Mesendoderm (in vitro differentiated cells): ENCODE results near the gene GPR21.

Experiments used
- DNase-seq: peaks from one replicate; pipeline ENCODE4 v3.0.0; 2013
- H2AK5ac ChIP-seq: 2 replicates; pipeline ENCODE4 v1.6.1; 2013; ENCODE audit warnings: low read length, inconsistent platforms
- H2BK120ac ChIP-seq: 2 replicates; pipeline ENCODE4 v1.6.1; 2013; ENCODE audit warnings: low read depth, mild to moderate bottlenecking, low read length, moderate library complexity, mixed read lengths
- H2BK15ac ChIP-seq: replicated peaks from 2 replicates; pipeline ENCODE4 v1.6.1; 2013; ENCODE audit warnings: low read depth, mild to moderate bottlenecking, moderate library complexity
- H2BK5ac ChIP-seq: 2 replicates; pipeline ENCODE4 v1.6.1; 2013; ENCODE audit warnings: low read length, inconsistent platforms
- H3K18ac ChIP-seq: 2 replicates; pipeline ENCODE4 v1.6.1; 2013; ENCODE audit warnings: mild to moderate bottlenecking, low read length, mixed read lengths
- H3K23ac ChIP-seq: one replicate; pipeline ENCODE4 v1.6.1; 2013; ENCODE audit warnings: low read length
- H3K27ac ChIP-seq: 2 replicates; pipeline ENCODE4 v1.5.1; 2013; ENCODE audit warnings: low read depth, mild to moderate bottlenecking, inconsistent platforms, low read length, moderate library complexity
- H3K27me3 ChIP-seq: 2 replicates; pipeline ENCODE4 v1.6.1; 2013; ENCODE audit warnings: low read length, control low read depth, mild to moderate bottlenecking, inconsistent platforms; ENCODE audit not compliant: insufficient read depth, poor library complexity
- H3K36me3 ChIP-seq: 2 replicates; pipeline ENCODE4 v1.6.1; 2013; ENCODE audit warnings: low read length, inconsistent platforms; ENCODE audit not compliant: control insufficient read depth, insufficient read depth
- H3K4ac ChIP-seq: one replicate; pipeline ENCODE4 v1.6.1; 2013; ENCODE audit warnings: low read depth, mild to moderate bottlenecking, low read length, moderate library complexity
- H3K4me1 ChIP-seq: 2 replicates; pipeline ENCODE4 v1.6.1; 2013; ENCODE audit warnings: low read depth, low read length, inconsistent platforms; ENCODE audit not compliant: control insufficient read depth
- H3K4me2 ChIP-seq: 2 replicates; pipeline ENCODE4 v1.6.1; 2013; ENCODE audit warnings: low read length
- H3K4me3 ChIP-seq: 2 replicates; pipeline ENCODE4 v1.5.1; 2013; ENCODE audit warnings: mild to moderate bottlenecking, low read length
- H3K56ac ChIP-seq: one replicate; pipeline ENCODE4 v1.6.1; 2013; ENCODE audit warnings: low read length
- H3K79me1 ChIP-seq: 2 replicates; pipeline ENCODE4 v1.6.1; 2013; ENCODE audit warnings: low read length, inconsistent platforms
- H3K79me2 ChIP-seq: 2 replicates; pipeline ENCODE4 v1.6.1; 2013; ENCODE audit warnings: mild to moderate bottlenecking, low read length; ENCODE audit not compliant: control insufficient read depth, insufficient read depth
- H3K9ac ChIP-seq: 2 replicates; pipeline ENCODE4 v1.6.1; 2013; ENCODE audit warnings: low read length, inconsistent platforms
- H4K5ac ChIP-seq: one replicate; pipeline ENCODE4 v1.6.1; 2013; ENCODE audit warnings: low read length
- H4K8ac ChIP-seq: one replicate; pipeline ENCODE4 v1.6.1; 2013; ENCODE audit warnings: low read depth, mild to moderate bottlenecking, control low read depth, low read length, moderate library complexity
- WGBS: extraction: QIAGEN DNeasy Blood & Tissue Kit; methylation state at CpG from one replicate; pipeline ENCODE4 v1.1.7; 2013; ENCODE audit warnings: low lambda C conversion rate, missing lambda C conversion rate; ENCODE audit not compliant: insufficient coverage; ENCODE audit errors: extremely low coverage; 5-methylcytosine and 5-hydroxymethylcytosine counted together

The GPR21 gene

DNA sequence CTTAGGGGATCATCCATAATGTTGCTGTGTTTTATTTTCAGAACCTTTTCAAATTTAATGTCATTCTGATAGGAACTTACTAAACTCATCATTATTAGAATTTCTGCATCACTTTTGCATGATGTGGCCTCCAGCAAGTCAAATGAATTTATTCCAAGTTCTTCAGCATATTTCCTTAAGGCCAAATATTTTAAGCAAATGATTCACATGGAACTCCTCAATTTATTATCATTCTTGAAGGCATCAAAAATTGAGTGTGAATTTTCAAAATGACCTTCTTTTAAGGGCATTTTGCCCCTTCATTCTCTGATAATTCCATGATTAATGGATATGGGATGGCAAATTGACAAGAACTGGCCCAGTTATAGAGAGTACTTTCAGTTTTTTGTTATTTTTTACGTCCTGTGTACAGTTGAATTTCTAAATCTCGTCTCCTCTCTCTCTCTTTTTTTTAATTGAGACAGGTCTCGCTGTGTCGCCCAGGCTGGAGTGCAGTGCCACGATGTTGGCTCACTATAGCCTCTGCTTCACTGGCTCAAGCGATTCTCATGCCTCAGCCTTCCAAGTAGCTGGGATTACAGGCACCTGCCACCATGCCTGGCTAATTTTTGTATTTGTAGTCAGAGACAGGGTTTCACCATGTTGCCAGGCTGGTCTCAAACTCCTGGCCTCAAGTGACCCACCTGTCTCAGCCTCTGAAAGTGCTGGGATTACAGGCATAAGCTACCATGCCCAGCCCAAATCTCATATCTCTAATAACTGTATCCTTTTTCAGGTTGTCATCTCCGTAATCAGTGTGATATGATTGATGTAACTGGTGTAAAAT, 29.1 kb downstream of the GPR21 start:
- Histone ChIP-seq H2BK5ac (no peak overlapping the region), H3K79me2 (no peaks in the 10 kb centered on the region), H3K4me3 (no peak overlapping the region), H3K4me2 (no peak overlapping the region), H4K5ac (no peak overlapping the region), H4K8ac (no peak overlapping the region), H3K23ac (no peak overlapping the region), H3K27ac (no peak overlapping the region), H2AK5ac (no peak overlapping the region), H3K4me1 (no peaks in the 10 kb centered on the region), H3K18ac (no peak overlapping the region), H3K79me1 (no peaks in the 10 kb centered on the region), H2BK120ac (no peak overlapping the region), H3K36me3 (peaks cover 2% of the 10 kb centered on the region), H3K56ac (no peak overlapping the region), H3K27me3 (no peaks in the 10 kb centered on the region), H3K4ac (no peak overlapping the region), H3K9ac (no peak overlapping the region), H2BK15ac (no peak overlapping the region)
- no peak for DNase-seq
- no CpG with 5 or more reads among the region's 7 CpGs for WGBS

DNA sequence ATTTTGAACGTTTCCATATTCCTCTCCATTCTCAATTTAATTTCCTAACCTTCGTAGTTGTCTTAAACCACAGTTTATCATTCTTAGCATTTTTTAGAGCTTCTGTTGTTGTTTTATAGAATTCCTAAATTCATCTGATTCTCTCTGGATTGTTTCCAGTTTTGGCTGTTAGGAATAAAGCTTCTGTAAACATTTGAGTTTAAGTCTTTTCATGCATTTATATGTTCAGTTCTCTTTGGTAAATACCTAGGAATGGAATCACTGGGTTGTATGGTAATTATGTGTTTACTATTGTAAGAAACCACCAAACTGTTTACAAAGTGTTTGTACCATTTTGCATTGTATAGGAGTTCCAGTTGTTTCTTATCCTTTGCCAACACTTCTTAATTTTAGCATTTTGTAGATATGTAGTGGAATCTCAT, 29.7 kb downstream of the GPR21 start:
- Histone ChIP-seq H2AK5ac (no peak overlapping the region), H3K4me2 (no peak overlapping the region), H3K79me2 (no peaks in the 10 kb centered on the region), H3K23ac (no peak overlapping the region), H2BK15ac (no peak overlapping the region), H3K18ac (no peak overlapping the region), H3K4me1 (no peaks in the 10 kb centered on the region), H3K4me3 (no peak overlapping the region), H2BK120ac (no peak overlapping the region), H3K79me1 (no peaks in the 10 kb centered on the region), H4K5ac (no peak overlapping the region), H3K36me3 (peaks cover 2% of the 10 kb centered on the region), H2BK5ac (no peak overlapping the region), H3K9ac (no peak overlapping the region), H3K56ac (no peak overlapping the region), H3K27ac (no peak overlapping the region), H3K4ac (no peak overlapping the region), H3K27me3 (no peaks in the 10 kb centered on the region), H4K8ac (no peak overlapping the region)
- no peak for DNase-seq
- WGBS: no CpG with 5 or more reads among the region's 2 CpGs

DNA sequence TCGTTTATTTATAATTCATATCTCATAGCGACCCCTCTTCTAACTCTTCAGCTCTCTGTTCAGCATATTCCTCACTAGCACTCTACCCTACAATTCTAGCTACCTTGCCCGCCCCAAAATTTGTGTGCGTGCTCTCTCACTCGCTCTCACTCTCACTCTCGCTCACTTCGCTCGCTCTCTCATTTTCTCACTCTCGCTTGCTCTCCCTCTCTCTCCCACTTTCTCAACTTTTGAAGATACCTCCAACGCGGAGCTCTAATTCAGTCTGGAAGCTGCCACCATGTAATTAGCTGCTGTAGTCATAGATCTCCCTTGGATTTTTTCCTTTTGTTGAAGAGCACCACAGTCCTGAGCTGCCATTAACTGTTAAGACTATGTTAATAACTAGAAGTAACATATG, 30.4 kb downstream of the GPR21 start:
- H2BK5ac ChIP-seq: no peak overlapping the region
- H3K27ac ChIP-seq: no peak overlapping the region
- no peak overlapping the region for H3K9ac ChIP-seq
- H3K4me3 ChIP-seq: no peak overlapping the region
- H3K27me3 ChIP-seq: no peaks in the 10 kb centered on the region
- no peak overlapping the region for H3K18ac ChIP-seq
- no peak overlapping the region for H4K8ac ChIP-seq
- no peaks in the 10 kb centered on the region for H3K4me1 ChIP-seq
- H3K36me3 ChIP-seq: peaks cover 2% of the 10 kb centered on the region
- no peak overlapping the region for H4K5ac ChIP-seq
- 100% methylated on average over 6 of the region's 11 CpGs for WGBS
- H2AK5ac ChIP-seq: no peak overlapping the region
- no peaks in the 10 kb centered on the region for H3K79me1 ChIP-seq
- H3K4me2 ChIP-seq: no peak overlapping the region
- no peak overlapping the region for H3K56ac ChIP-seq
- H3K23ac ChIP-seq: no peak overlapping the region
- no peak overlapping the region for H2BK120ac ChIP-seq
- no peaks in the 10 kb centered on the region for H3K79me2 ChIP-seq
- no peak for DNase-seq
- no peak overlapping the region for H3K4ac ChIP-seq
- no peak overlapping the region for H2BK15ac ChIP-seq

DNA sequence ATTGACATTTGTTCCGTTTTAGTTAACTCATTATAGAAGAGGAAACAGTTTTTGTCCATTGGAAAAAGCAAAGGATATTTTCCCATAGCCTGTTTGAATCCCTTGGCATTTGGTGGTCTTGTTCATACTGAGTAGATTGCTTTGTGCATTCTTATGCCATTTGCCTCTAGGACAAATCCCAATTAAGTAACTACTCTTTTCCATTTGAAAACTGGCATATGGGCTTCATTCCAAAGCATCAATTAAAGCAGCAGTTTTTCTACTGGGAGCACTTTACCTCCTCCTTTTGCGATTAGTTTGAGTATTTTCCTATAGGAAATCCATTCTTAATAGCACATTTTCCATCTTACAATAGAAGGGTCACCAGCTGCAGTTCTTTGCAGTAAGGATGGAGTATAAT, 31.2 kb downstream of the GPR21 start:
- Histone ChIP-seq H3K9ac (no peak overlapping the region), H4K5ac (no peak overlapping the region), H4K8ac (no peak overlapping the region), H3K27me3 (no peaks in the 10 kb centered on the region), H2BK120ac (no peak overlapping the region), H3K4ac (no peak overlapping the region), H2BK5ac (no peak overlapping the region), H3K79me1 (no peaks in the 10 kb centered on the region), H3K27ac (no peak overlapping the region), H3K4me2 (no peak overlapping the region), H3K18ac (no peak overlapping the region), H3K36me3 (peaks cover 2% of the 10 kb centered on the region), H2BK15ac (no peak overlapping the region), H3K23ac (no peak overlapping the region), H3K56ac (no peak overlapping the region), H3K79me2 (no peaks in the 10 kb centered on the region), H2AK5ac (no peak overlapping the region), H3K4me1 (no peaks in the 10 kb centered on the region), H3K4me3 (no peak overlapping the region)
- no CpG with 5 or more reads among the region's 2 CpGs for WGBS
- DNase-seq: no peak

DNA sequence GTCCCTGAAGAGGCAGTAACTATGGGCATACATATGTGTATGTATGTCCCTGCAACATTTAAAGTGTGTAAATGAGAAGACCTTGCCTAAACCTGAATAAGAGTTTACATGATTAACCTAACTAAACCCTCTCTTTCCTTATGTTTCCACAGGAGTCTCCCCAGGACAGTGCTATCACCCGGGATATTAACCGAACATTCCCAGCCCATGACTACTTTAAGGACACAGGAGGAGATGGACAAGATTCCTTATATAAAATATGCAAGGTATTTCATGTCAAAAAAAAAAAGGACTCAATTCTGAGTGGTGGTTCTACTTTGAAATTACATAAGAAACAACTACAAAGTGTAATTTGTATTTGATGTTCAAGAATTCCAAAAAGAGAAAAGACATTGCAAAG, 31.7 kb downstream of the GPR21 start:
- H4K5ac ChIP-seq: no peak overlapping the region
- no peaks in the 10 kb centered on the region for H3K79me1 ChIP-seq
- WGBS: no CpG with 5 or more reads among the region's 2 CpGs
- no peak overlapping the region for H2BK5ac ChIP-seq
- H3K4me1 ChIP-seq: no peaks in the 10 kb centered on the region
- no peaks in the 10 kb centered on the region for H3K79me2 ChIP-seq
- no peak for DNase-seq
- H3K4me2 ChIP-seq: no peak overlapping the region
- H3K27me3 ChIP-seq: no peaks in the 10 kb centered on the region
- H2BK120ac ChIP-seq: no peak overlapping the region
- H3K4ac ChIP-seq: no peak overlapping the region
- no peak overlapping the region for H3K23ac ChIP-seq
- no peak overlapping the region for H2AK5ac ChIP-seq
- no peak overlapping the region for H3K4me3 ChIP-seq
- no peak overlapping the region for H3K9ac ChIP-seq
- H3K27ac ChIP-seq: no peak overlapping the region
- no peak overlapping the region for H3K56ac ChIP-seq
- no peak overlapping the region for H2BK15ac ChIP-seq
- no peak overlapping the region for H4K8ac ChIP-seq
- no peak overlapping the region for H3K18ac ChIP-seq
- peaks cover 2% of the 10 kb centered on the region for H3K36me3 ChIP-seq

DNA sequence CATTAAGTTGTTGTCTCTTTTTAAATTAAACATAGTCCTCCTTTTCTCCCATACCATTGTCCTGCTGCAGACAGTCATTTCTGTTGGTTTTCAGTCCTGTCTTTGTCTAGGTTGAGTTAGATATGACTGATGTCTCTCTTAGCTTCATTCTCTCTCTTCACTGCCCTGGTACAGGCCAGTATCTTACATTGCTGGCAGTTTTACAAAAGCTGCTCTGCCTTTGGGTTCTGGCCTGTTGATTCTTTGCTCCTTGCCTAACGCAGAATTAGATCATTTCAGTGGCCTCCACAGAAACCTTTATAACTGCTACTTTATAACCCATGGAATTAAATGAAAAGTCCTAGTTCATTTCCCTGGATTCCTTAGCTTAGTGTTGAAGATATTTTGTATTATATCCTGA, 33.7 kb downstream of the GPR21 start:
- Histone ChIP-seq H2BK5ac (no peak overlapping the region), H3K36me3 (peaks cover 2% of the 10 kb centered on the region), H3K4me3 (no peak overlapping the region), H3K23ac (no peak overlapping the region), H4K5ac (no peak overlapping the region), H3K27me3 (no peaks in the 10 kb centered on the region), H2BK15ac (no peak overlapping the region), H2AK5ac (no peak overlapping the region), H3K18ac (no peak overlapping the region), H2BK120ac (no peak overlapping the region), H3K79me2 (no peaks in the 10 kb centered on the region), H3K79me1 (no peaks in the 10 kb centered on the region), H3K27ac (no peak overlapping the region), H3K4ac (no peak overlapping the region), H4K8ac (no peak overlapping the region), H3K4me2 (no peak overlapping the region), H3K56ac (no peak overlapping the region), H3K9ac (no peak overlapping the region), H3K4me1 (no peaks in the 10 kb centered on the region)
- no CpG with 5 or more reads among the region's 1 CpG for WGBS
- no peak for DNase-seq
